Measurements from ENCODE around the gene YJEFN3. TPM values are rescaled to one million over a fixed set of nuclear protein-coding genes. Genes with fewer than 3 reads are reported as not detected.
A peak's percentile ranks its signal among the peaks of the same experiment; 100 is the strongest.

The YJEFN3 gene
- polyA plus RNA-seq, 3 donors: 2.3 TPM; not detected in 2

GRCh38 chr19:19578252-19578651 lies 49.5 kb downstream of the YJEFN3 start:
- Histone ChIP-seq H3K9ac (ENCODE audit: insufficient read depth, low read length, poor library complexity, severe bottlenecking) (no peak overlapping the region), H3K36me3 (replicated peaks in 1 of 2; ENCODE audit: control insufficient read depth in 1 of 2, insufficient read depth in 2 of 2, low read length in 2 of 2) (no peaks in the 10 kb centered on the region), H3K4me3 (replicated peaks in 1 of 3; ENCODE audit: low read depth in 2 of 3, low read length in 3 of 3) (no peak overlapping the region), H2AFZ (ENCODE audit: insufficient read depth, low read depth, low read length, poor library complexity, severe bottlenecking) (no peak overlapping the region), H3K79me2 (ENCODE audit: insufficient read depth, low read length) (no peaks in the 10 kb centered on the region), H4K20me1 (ENCODE audit: insufficient read depth, low read length) (no peaks in the 10 kb centered on the region), H3K4me2 (replicated peaks; ENCODE audit: extremely low read depth, low read length, poor library complexity, severe bottlenecking) (no peak overlapping the region), H3K9me3 (replicated peaks in 1 of 2; ENCODE audit: control insufficient read depth in 1 of 2, insufficient read depth in 1 of 2, low read length in 2 of 2) (no peaks in the 10 kb centered on the region), H3K27me3 (ENCODE audit: control insufficient read depth in 2 of 2, insufficient read depth in 2 of 2, low read length in 2 of 2) (no peaks in the 10 kb centered on the region), H3K4me1 (ENCODE audit: control insufficient read depth in 1 of 2, insufficient read depth in 2 of 2, low read length in 2 of 2) (peaks cover 0 to 4% of the 10 kb centered on the region in 2 donors), H3K27ac (ENCODE audit: low read depth in 1 of 2, low read length in 2 of 2) (no peak overlapping the region)
- intact Hi-C loops (cut with micrococcal nuclease): no loop called here
- no peaks in the 10 kb centered on the region for H3K36me3 Mint-ChIP-seq
- no peak for TF ChIP-seq CTCF (IDR thresholded peaks at IDR 0.05)
- 95% methylated on average over 5 of the region's 6 CpGs for WGBS (ENCODE audit: insufficient coverage)
- H3K9me3 Mint-ChIP-seq: peaks cover 0 to 3% (median 0%) of the 10 kb centered on the region in 7 donors
- peaks cover 4% of the 10 kb centered on the region for H3K4me1 Mint-ChIP-seq
- H3K27me3 Mint-ChIP-seq (ENCODE audit: low read depth in 3 of 3): peaks cover under 1 to 2% (median under 1%) of the 10 kb centered on the region in 3 donors
- peak overlapping the region in 1 of 7 donors; percentile 12 for H3K27ac Mint-ChIP-seq
- H3K4me3 Mint-ChIP-seq: no peak overlapping the region
- no peak for DNase-seq

GRCh38 chr19:19579533-19580361 lies 51.0 kb downstream of the YJEFN3 start:
- Histone ChIP-seq H3K4me2 (replicated peaks; ENCODE audit: extremely low read depth, low read length, poor library complexity, severe bottlenecking) (no peak overlapping the region), H3K27me3 (ENCODE audit: control insufficient read depth in 2 of 2, insufficient read depth in 2 of 2, low read length in 2 of 2) (no peaks in the 10 kb centered on the region), H3K4me1 (ENCODE audit: control insufficient read depth in 1 of 2, insufficient read depth in 2 of 2, low read length in 2 of 2) (peaks cover 0 to 4% of the 10 kb centered on the region in 2 donors), H4K20me1 (ENCODE audit: insufficient read depth, low read length) (no peaks in the 10 kb centered on the region), H3K4me3 (replicated peaks in 1 of 3; ENCODE audit: low read depth in 2 of 3, low read length in 3 of 3) (no peak overlapping the region), H2AFZ (ENCODE audit: insufficient read depth, low read depth, low read length, poor library complexity, severe bottlenecking) (no peak overlapping the region), H3K79me2 (ENCODE audit: insufficient read depth, low read length) (no peaks in the 10 kb centered on the region), H3K27ac (ENCODE audit: low read depth in 1 of 2, low read length in 2 of 2) (no peak overlapping the region), H3K9ac (ENCODE audit: insufficient read depth, low read length, poor library complexity, severe bottlenecking) (no peak overlapping the region), H3K9me3 (replicated peaks in 1 of 2; ENCODE audit: control insufficient read depth in 1 of 2, insufficient read depth in 1 of 2, low read length in 2 of 2) (no peaks in the 10 kb centered on the region), H3K36me3 (replicated peaks in 1 of 2; ENCODE audit: control insufficient read depth in 1 of 2, insufficient read depth in 2 of 2, low read length in 2 of 2) (no peaks in the 10 kb centered on the region)
- no peak for DNase-seq
- Mint-ChIP-seq H3K27ac (no peak overlapping the region), H3K9me3 (peaks cover 0 to 3% (median 0%) of the 10 kb centered on the region in 7 donors), H3K4me3 (no peak overlapping the region), H3K4me1 (peaks cover 4% of the 10 kb centered on the region), H3K36me3 (no peaks in the 10 kb centered on the region), H3K27me3 (ENCODE audit: low read depth in 3 of 3) (peaks cover 0 to 3% (median 2%) of the 10 kb centered on the region in 3 donors)
- no peak for TF ChIP-seq CTCF (IDR thresholded peaks at IDR 0.05)
- 94% methylated on average over 24 of the region's 25 CpGs for WGBS (ENCODE audit: insufficient coverage)
- intact Hi-C loops (cut with micrococcal nuclease): no loop called here
